ENCODE measurements around the gene TNFSF15.

The TNFSF15 gene

GRCh38 chr9:114789006-114789405 lies 16.8 kb downstream of the TNFSF15 start:
- no peak for DNase-seq (ENCODE audit: low read depth in 2 of 2)

GRCh38 chr9:114787781-114788498 lies 17.9 kb downstream of the TNFSF15 start:
- DNase-seq (ENCODE audit: low read depth in 2 of 2) = no peak

- DNase-seq (ENCODE audit: low read depth in 2 of 2) = no peak
These were observed 18.6 kb downstream of the TNFSF15 start for GRCh38 chr9:114787214-114787613.

GRCh38 chr9:114785866-114786650 lies 19.8 kb downstream of the TNFSF15 start:
- DNase-seq (ENCODE audit: low read depth in 2 of 2) = no peak

- no peak for DNase-seq (ENCODE audit: low read depth in 2 of 2)
These were observed 21.0 kb downstream of the TNFSF15 start for GRCh38 chr9:114784721-114785279.

GRCh38 chr9:114782586-114782985 lies 23.3 kb downstream of the TNFSF15 start:
- DNase-seq (ENCODE audit: low read depth in 2 of 2) = no peak

GRCh38 chr9:114779352-114779845 lies 26.4 kb downstream of the TNFSF15 start:
- DNase-seq (ENCODE audit: low read depth in 2 of 2) = no peak

GRCh38 chr9:114777821-114778609 lies 27.8 kb downstream of the TNFSF15 start:
- DNase-seq (ENCODE audit: low read depth in 2 of 2) = peak; percentile 9 to 20

- DNase-seq (ENCODE audit: low read depth in 2 of 2) = no peak
These were observed 29.0 kb downstream of the TNFSF15 start for GRCh38 chr9:114776683-114777399.

- no peak for DNase-seq (ENCODE audit: low read depth in 2 of 2)
These were observed 29.9 kb downstream of the TNFSF15 start for GRCh38 chr9:114775981-114776380.

- DNase-seq (ENCODE audit: low read depth in 2 of 2) = no peak
These were observed 30.7 kb downstream of the TNFSF15 start for GRCh38 chr9:114775121-114775520.

- DNase-seq (ENCODE audit: low read depth in 2 of 2) = no peak
These were observed 31.3 kb downstream of the TNFSF15 start for GRCh38 chr9:114774524-114774923.

- no peak for DNase-seq (ENCODE audit: low read depth in 2 of 2)
These were observed 34.0 kb downstream of the TNFSF15 start for GRCh38 chr9:114771889-114772288.

- DNase-seq (ENCODE audit: low read depth in 2 of 2) = no peak
These were observed 34.8 kb downstream of the TNFSF15 start for GRCh38 chr9:114770991-114771390.

GRCh38 chr9:114769624-114770023 lies 36.2 kb downstream of the TNFSF15 start:
- no peak for DNase-seq (ENCODE audit: low read depth in 2 of 2)

- no peak for DNase-seq (ENCODE audit: low read depth in 2 of 2)
These were observed 42.6 kb downstream of the TNFSF15 start for GRCh38 chr9:114763220-114763619.

GRCh38 chr9:114761523-114761922 lies 44.3 kb downstream of the TNFSF15 start:
- no peak for DNase-seq (ENCODE audit: low read depth in 2 of 2)

- DNase-seq (ENCODE audit: low read depth in 2 of 2) = no peak
These were observed 46.1 kb downstream of the TNFSF15 start for GRCh38 chr9:114759512-114760341.

- no peak for DNase-seq (ENCODE audit: low read depth in 2 of 2)
These were observed 47.9 kb downstream of the TNFSF15 start for GRCh38 chr9:114757984-114758383.

GRCh38 chr9:114757395-114757794 lies 48.4 kb downstream of the TNFSF15 start:
- DNase-seq (ENCODE audit: low read depth in 2 of 2) = no peak
